ENCODE measurements around the gene AP2S1.
"Not testable (repeated sequence)": the region's sequence is repeated elsewhere in the genome, so short reads cannot be mapped to it uniquely, and the experiment has no call there.

Gene AP2S1

DNA sequence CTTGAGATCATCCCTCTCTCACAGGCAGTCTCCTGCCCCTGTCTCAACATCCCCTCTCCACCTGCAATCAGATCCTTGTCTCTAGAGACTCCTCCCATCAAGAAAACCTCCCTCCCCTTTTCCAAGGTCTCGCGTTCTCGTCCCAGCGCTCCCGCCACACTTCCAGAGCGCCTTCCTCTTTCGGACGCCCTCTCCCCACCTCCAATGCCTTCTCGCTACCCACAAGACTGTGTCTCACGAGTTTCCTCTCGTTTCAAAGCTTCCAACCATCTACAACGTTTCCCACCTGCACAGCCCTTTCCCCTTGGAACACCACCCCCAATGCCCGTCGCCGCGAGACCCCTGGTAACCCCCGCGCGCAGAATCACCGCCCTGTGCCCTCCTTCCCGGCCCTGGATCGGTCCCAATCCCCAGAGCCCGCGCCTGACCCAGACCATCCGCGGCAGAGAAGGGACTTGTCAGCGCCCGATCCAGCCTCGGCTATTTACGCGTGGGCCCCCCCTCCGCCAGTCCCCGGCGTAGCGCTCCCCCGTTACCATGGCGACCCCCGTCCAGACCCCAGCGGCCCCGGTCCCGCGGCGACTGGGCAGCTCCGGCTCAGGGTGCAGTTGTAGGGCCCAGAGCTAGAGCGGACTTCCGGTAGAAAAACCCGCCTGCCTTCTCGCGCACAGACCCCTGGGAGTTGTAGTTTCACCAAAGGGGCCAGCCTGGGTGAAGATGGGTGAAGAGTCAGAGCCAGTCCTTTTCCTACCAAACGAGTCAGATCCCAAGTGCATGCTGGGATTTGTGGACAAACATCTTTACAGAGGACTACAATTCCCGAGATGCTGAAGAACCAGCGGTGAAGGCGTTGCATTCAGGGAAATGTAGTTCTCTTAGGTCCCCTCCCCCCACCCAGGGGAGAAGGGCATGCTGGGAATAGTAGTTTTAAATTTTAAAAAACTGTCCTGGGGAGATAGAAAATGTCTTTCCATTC is at the start of gene AP2S1:
Gene AP2S1 (minus strand): TSS at position 619 of the 976 bp plus-strand sequence. CDS start 80 bp downstream, at position 539.
- peak; percentile 99 for DNase-seq

DNA sequence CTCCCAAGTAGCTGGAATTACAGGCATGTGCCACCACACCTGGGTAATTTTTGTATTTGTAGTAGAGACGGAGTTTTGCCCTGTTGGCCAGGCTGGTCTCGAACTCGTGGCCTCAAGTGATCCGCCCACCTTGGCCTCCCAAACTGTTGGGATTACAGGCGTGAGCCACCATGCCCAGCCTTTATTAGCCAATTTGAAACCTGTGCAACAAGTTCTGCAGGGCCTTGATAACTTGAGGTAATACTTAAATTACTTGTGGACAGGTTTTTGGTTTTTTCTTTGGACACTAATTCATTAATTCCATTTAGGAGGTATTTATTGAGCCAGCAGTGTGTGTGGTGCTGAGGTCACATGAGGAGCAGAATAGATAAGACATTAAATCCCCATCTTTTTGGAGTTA is 49.7 kb upstream of the AP2S1 start:
- no peak for DNase-seq

GRCh38 chr19:46898731-46899130 is 48.1 kb upstream of the AP2S1 start:
- no peak for DNase-seq

GRCh38 chr19:46896076-46896794 is 45.6 kb upstream of the AP2S1 start:
- no peak for DNase-seq

DNA sequence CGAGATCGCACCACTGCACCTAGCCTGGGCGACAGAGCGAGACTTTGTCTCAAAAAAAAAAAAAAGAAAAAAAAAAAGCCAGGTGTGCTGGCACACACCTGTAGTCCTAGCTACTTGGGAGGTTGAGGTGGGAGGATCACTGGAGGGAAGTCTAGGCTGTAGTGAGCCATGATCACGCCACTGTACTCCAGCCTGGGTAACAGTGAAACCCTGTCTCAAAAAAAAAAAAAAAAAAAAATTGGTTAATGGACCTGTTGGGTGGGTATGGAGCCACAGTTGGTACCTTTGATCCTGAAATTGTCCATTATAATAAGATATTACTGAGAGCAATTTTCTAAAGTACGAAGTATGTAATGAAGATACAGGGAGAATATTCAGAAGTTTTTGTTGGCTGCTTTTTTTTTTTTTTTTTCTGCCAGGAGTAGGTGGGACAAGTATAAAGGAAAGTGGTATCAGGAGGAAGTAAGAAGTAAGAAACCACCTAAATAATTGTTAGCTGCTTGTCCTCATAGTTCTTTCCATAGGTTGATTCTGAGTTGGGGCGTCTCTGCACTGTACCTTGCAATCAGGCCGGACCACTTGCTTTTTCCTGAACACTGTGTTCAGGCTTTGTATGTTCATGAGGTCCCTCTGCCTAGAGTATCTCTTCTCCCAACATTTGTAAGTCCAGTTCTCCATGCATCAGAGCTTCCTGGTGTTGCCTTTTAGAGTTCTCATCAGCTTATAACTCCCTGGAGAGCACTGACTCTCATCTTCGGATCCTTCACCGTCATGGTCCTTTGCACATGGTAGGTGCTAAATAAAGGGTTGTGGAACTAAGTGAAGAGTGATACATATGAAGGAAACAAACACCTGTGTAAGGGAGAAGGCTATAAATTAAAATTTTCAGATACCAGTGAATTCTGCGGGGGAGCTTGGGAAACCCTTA is 41.9 kb upstream of the AP2S1 start:
- no peak for DNase-seq

DNA sequence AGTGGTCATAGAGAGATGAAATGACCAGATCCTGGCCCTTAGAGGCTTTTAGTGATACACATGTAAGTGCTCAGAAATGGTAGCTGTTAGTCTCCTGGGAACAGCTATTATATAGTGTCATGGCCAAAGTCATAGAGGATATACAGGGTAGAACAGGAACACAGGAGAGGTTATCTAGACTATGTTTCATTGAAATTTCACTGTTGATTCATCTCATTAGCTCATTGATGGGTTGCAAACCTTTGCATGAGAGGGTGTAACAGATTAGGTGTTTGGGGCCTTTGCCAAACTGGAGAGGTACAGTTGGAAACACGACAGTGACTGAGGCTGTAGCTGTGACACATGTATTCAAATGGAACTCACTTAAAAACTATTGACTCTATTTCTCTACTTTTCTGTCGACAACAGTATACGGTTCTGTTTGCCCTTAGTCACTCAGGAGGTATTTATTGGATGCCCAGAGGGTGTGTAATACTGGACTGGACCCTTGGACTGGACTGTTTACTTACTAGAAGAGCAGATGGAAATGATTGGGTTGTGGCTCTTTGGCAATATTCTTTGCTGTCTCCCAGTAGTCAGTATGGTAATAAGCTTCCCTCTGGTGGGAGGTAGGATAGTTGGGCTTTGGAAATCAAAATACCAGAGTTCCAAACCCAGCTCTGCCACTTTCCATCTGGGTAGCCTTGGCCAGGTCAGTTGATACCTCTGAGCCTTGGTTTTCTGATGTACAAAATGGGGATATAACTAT is 40.0 kb upstream of the AP2S1 start:
- DNase-seq = no peak

DNA sequence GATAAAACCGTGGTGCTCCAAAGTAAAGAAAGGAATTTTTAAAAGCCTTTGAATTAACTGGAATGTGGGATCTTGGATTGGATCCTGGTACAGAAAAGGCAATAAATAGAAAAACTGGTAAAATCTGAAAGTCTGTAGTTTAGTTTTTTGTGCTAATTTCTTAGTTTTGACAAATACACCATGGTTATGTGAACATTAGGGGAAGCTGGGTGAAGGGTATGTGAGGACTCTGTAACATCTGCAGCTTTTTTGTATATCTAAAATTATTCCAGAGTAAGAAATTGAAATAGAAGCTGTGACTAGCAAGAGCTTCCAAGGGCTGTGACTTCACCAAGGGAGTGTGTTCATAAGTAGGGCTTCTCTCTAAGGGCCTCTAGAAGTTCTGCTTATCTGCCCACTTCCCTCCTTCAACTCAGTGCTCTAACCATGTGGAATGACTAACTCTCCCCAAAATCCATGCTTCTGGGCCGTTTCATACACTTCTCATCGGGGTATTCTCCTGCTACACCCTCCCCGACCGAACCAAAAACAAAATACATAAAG is 36.7 kb upstream of the AP2S1 start:
- no peak for DNase-seq

DNA sequence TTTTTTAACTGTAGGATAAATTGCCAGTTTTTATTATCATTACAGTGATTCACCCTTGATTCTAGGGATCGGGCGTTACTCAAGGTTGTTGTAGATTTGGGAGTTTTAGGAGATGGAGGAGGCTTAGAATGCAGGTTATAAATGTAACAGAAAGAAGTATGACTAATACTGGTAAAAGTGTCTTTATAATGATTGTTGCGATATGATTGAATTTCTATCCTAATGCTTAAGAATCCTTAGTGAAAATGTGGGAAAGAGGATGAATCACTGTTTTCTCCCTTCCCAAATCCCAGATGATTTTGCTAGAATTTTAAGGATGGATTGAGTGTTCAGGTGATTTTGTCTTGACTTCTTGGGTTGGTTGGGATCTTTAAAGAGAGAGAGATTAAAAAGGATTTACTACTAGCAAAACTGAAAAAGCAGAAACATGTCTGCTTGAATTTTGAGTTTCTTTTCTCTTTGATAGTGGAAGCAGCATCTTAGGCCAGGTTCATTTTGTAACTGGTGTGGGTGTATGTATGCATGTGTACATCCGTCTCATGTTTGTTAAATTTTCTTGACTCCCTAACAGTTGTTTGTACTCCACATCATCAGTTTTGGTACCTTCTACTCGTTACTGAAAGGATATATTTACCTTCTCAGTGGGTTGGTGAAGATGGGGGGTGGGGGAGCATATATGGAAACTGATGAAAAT is 36.0 kb upstream of the AP2S1 start:
- DNase-seq = no peak

DNA sequence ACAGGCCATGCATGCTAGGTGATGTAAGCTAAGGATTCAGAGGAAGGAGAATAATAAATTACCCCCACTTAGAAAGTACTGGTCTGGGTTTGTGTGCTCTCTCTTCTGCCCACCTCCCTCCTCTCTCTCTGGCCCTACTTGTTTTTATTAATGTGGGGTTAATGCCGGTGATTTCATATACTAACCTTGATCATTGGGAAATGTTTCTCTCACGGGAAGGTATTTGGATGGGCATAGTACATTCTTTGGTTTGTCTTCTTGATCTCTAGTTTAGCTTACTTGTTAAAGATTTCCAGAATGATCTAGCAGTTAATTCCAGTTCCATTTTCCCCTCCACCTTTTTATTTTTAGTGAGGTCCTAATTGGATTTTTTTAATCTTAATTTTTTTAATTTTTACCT is 34.8 kb upstream of the AP2S1 start:
- DNase-seq = no peak

DNA sequence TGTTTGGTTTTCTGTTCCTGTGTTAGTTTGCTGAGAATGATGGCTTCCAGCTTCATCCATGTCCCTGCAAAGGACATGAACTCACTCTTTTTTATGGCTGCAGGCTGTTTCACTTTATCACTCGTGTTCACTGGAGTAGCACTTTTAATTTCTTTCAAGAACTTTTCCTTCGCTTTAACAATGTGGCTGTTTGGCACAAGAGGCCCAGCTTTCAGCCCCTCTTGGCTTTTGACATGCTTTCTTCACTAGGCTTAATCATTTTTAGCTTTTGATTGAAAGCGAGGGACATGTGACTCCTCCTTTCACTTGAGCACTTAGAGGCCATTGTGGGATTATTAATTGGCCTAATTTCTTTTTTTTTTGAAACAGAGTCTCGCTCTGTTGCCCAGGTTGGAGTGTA is 32.1 kb upstream of the AP2S1 start:
- not testable (repeated sequence) for DNase-seq

- DNase-seq = no peak
Observed at GRCh38 chr19:46882034-46882433, 31.4 kb upstream of the AP2S1 start.

DNA sequence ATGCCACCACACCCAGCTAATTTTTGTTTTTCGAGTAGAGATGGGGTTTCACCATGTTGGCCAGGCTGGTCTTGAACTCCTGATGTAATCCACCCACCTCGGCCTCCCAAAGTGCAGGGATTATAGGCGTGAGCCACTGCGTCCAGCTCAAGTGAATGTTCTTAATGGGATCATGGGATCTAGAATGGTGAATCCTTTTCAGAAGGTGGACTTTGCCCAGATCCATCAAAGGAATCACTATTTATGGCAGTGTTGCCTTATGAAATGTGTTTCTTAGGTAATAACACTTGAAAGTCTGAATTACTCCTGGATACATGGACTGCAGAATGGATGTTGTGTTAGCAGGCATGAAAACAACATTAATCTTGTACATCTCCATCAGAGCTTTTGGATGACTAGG is 30.4 kb upstream of the AP2S1 start:
- no peak for DNase-seq

- DNase-seq = no peak
Observed at GRCh38 chr19:46880431-46880830, 29.8 kb upstream of the AP2S1 start.

DNA sequence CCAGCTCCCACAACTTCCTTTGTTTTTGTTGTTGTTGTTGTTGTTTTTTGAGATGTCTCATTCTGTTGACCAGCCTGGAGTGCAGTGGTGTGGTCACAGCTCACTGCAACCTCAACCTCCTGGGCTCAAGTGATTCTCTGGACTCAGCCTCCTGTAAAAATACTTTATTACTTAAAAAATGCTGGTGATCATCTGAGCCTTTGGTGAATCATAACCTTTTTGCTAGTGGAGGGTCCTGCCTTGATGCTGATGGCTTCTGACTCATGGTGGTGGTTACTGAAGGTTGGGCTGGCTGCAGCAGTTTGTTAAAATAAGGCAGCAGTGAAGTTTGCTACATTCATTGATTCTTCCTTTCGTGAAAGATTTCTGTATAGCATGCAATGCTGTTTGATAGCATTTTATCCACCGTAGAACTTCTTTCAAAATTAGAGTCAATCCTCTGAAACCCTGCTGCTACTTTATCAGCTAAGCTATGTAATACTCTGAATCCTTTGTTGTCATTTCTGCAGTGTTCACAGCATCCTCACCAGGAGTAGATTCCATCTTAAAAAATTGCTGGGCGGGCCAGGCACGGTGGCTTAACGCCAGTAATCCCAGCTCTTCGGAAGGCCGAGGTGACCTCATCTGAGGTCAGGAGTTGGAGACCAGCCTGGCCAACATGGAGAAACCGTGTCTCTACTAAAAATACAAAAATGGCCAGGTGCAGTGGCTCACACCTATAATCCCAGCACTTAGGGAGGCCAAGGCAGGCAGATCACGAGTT is 28.1 kb upstream of the AP2S1 start:
- DNase-seq = no peak

GRCh38 chr19:46875657-46876056 is 25.0 kb upstream of the AP2S1 start:
- DNase-seq = no peak

GRCh38 chr19:46875234-46875633 is 24.6 kb upstream of the AP2S1 start:
- no peak for DNase-seq

GRCh38 chr19:46872967-46873366 is 22.3 kb upstream of the AP2S1 start:
- DNase-seq = no peak

- DNase-seq = not testable (repeated sequence)
Observed at GRCh38 chr19:46871173-46871572, 20.5 kb upstream of the AP2S1 start.

DNA sequence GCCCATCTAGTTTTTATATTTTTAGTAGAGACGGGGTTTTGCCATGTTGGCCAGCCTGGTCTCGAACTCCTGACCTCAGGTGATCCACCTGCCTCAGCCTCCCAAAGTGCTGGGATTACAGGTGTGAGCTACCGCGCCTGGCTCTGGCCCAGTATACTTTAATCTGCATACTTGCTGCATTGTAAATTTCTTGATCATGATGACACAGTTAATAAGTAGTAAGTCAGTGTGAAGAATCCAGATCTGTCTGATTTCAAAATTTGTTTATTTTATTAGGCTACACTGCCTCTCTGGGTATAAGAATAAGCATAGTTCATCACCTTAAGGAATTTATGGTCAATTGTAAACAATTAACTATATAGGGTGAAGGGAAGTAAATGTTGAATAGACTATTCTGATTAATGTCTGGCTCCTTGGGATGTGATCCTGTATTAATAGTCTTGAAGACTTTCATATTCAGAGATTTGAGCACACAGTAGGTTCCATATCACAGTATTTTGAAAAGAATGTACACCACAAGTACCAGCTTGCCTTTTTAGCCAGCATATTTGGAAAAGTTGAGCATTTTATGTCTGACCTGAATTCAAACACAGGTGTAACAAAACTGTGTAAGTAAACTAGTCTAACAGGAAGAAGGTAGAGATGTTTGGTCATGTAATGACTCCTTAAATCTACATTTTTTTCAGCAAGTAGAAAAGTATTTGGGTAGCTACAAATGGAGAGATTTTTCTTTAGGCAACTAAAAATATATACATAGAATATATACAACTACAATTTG is 17.6 kb upstream of the AP2S1 start:
- no peak for DNase-seq

DNA sequence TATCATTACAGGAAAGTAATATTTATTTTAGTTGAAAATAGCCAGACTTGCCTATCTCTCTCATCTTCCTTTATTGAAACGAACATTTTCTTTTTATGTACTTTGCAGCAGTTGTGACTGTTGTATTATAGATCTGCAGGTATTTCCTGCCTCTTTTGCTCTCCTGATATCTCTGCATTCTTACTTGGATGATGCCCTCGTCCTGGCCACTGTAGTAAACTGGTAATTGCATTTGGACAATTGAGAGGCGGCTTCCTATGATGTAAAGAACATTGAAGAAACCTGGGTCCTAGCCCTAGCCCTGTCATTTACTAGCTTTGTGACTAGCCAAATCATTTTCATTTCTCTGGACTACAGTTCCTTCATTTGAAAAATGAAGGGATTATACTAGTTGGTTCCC is 16.5 kb upstream of the AP2S1 start:
- no peak for DNase-seq
